ENCODE measurements around the gene FOXC2.

Gene FOXC2

GRCh38 chr16:86570558-86571529 lies 4.2 kb downstream of the FOXC2 start:
- TF ChIP-seq CTCF (IDR thresholded peaks at IDR 0.05; ENCODE audit: low read depth, low read length) = no peak
- no peak for DNase-seq (ENCODE audit: extremely low read depth, low read depth)

GRCh38 chr16:86571530-86571915 lies 4.9 kb downstream of the FOXC2 start:
- TF ChIP-seq CTCF (IDR thresholded peaks at IDR 0.05; ENCODE audit: low read depth, low read length) = no peak

GRCh38 chr16:86572041-86572521 lies 5.5 kb downstream of the FOXC2 start:
- no peak for TF ChIP-seq CTCF (IDR thresholded peaks at IDR 0.05; ENCODE audit: low read depth, low read length)
- DNase-seq (ENCODE audit: extremely low read depth, low read depth) = no peak

More at GRCh38 chr16:86571530-86571915, 4.9 kb downstream of the FOXC2 start:
- no peak for DNase-seq (ENCODE audit: extremely low read depth, low read depth)

GRCh38 chr16:86572606-86573005 lies 6.0 kb downstream of the FOXC2 start:
- no peak for DNase-seq (ENCODE audit: extremely low read depth, low read depth)
- no peak for TF ChIP-seq CTCF (IDR thresholded peaks at IDR 0.05; ENCODE audit: low read depth, low read length)

- DNase-seq (ENCODE audit: extremely low read depth, low read depth) = no peak
Measured at GRCh38 chr16:86573215-86573614, 6.6 kb downstream of the FOXC2 start.

GRCh38 chr16:86573646-86574508 lies 7.2 kb downstream of the FOXC2 start:
- DNase-seq (ENCODE audit: extremely low read depth, low read depth) = no peak
- TF ChIP-seq CTCF (IDR thresholded peaks at IDR 0.05; ENCODE audit: low read depth, low read length) = no peak

More at GRCh38 chr16:86573215-86573614, 6.6 kb downstream of the FOXC2 start:
- no peak for TF ChIP-seq CTCF (IDR thresholded peaks at IDR 0.05; ENCODE audit: low read depth, low read length)

Data from AG09319 (cell line).